Stimulated activated naive CD8-positive, alpha-beta T cell treated with anti-CD3 and anti-CD28 coated beads, Interleukin-15, Interleukin-2, amounts not matched to agents 100 ng/mL and 50 ng/mL, for 24 hours (primary cell): ENCODE results near the gene SPTBN5.

ENCODE experiments used
- H3K27ac Mint-ChIP-seq: one replicate; pipeline ENCODE4 v1.8.0; 2021; ENCODE audit warnings: mild to moderate bottlenecking, mixed read lengths
- H3K27me3 Mint-ChIP-seq: one replicate; pipeline ENCODE4 v1.8.0; 2021; ENCODE audit warnings: mixed read lengths
- H3K36me3 Mint-ChIP-seq: one replicate; pipeline ENCODE4 v1.8.0; 2021; ENCODE audit warnings: low read depth, mixed read lengths
- H3K4me1 Mint-ChIP-seq: one replicate; pipeline ENCODE4 v1.8.0; 2021; ENCODE audit warnings: low read depth, mixed read lengths
- H3K4me3 Mint-ChIP-seq: one replicate; pipeline ENCODE4 v1.8.0; 2021; ENCODE audit warnings: mild to moderate bottlenecking, mixed read lengths
- H3K9me3 Mint-ChIP-seq: one replicate; pipeline ENCODE4 v1.8.0; 2021; ENCODE audit warnings: mixed read lengths

The SPTBN5 gene

DNA sequence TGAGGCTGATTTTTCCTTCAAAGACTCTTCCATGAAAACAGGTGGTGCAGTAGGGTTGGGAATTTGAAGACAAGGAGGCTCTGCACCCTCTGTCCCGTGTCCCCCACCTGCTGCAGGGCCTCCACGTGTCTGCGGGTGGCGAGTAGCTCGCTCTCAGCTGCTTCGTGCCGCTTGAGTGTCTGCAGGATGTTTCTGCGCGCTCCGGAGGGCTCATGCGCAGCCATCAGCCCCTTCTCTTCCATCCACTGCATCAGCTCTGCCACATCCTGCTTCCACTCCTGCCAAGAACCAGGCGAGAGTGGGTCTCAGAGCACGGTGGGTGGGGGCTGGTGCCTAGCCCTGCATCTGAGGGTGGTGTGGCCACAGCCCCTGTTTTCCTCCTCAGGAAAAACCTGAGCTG lies 17.8 kb downstream of the SPTBN5 start:
- no peak overlapping the region for H3K4me3 Mint-ChIP-seq
- H3K27ac Mint-ChIP-seq, result no peak overlapping the region
- no peaks in the 10 kb centered on the region for H3K9me3 Mint-ChIP-seq
- H3K4me1 Mint-ChIP-seq, result peaks cover under 1% of the 10 kb centered on the region
- H3K27me3 Mint-ChIP-seq, result peaks cover 10% of the 10 kb centered on the region
- no peaks in the 10 kb centered on the region for H3K36me3 Mint-ChIP-seq

DNA sequence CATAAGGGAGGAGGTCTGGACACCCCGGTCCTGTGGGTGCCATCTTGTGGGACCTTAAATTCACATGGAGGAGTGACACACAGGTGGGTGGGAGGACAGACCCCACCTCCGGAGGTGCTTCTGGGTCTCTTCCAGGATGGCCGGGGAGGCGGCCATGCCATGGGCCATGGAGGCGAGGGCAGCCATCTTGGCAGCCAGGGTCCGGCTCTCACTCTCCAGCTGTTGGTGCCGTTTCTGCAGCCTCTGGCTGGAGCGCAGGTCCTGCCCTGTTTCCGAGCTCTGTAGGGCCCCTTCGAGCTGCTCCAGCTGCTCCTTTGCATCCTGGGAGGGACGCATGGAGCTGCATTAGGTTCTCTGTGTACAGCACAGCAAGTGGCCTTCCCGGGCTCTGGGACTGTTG lies 19.1 kb downstream of the SPTBN5 start:
- Mint-ChIP-seq H3K27ac (no peak overlapping the region), H3K36me3 (no peaks in the 10 kb centered on the region), H3K9me3 (no peaks in the 10 kb centered on the region), H3K27me3 (peaks cover 3% of the 10 kb centered on the region), H3K4me1 (peaks cover 6% of the 10 kb centered on the region), H3K4me3 (no peak overlapping the region)

DNA sequence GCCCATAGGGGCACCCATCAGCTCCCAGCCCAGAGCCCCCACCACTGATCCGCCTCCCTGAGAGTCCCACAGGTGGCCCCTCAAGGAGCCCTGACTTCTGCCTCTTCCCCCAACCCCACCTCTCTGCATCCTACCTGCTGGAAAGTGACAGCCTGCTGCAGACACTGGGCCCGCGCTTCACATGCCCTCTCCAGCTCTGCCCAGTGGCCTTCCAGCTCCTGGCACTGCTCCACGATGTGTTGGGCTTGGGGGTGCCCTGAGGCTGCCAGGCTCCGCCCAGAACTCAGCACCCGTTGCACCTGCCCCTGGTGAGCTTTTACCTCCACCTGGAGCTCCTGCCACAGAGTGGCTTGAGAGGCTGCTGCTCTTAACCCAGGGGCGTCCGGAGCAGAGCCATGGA lies 20.1 kb downstream of the SPTBN5 start:
- H3K4me1 Mint-ChIP-seq, result peaks cover 6% of the 10 kb centered on the region
- H3K4me3 Mint-ChIP-seq, result no peak overlapping the region
- H3K9me3 Mint-ChIP-seq, result no peaks in the 10 kb centered on the region
- H3K27me3 Mint-ChIP-seq, result no peaks in the 10 kb centered on the region
- H3K36me3 Mint-ChIP-seq, result no peaks in the 10 kb centered on the region
- no peak overlapping the region for H3K27ac Mint-ChIP-seq

DNA sequence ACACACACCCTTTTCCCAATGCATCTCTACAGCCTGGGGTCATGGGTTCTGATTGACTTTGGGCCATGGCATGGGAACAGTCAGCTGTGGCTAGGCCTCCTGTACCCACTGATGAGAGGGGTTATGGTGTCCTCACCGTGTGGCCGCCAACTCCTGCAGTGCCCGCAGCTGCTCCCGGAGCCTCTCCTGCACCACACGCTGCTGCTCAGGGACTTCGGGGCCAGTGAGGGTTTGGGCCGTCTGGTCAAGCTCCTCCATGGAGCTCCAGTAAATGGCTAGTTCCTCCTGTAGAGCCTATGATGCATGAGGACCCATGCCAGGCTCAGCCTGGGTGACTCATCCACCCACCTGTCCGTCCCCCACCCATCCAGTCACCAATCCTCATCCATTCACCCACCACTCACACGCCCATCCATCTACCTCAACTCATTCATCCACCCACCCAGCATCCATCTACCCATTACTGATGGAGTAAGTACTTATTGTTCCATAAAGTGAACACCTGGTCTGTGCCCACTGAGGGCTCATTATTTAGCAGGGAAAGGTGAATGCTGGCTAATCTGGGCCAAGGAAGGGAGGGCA lies 21.6 kb downstream of the SPTBN5 start:
- H3K27me3 Mint-ChIP-seq, result no peaks in the 10 kb centered on the region
- no peak overlapping the region for H3K27ac Mint-ChIP-seq
- no peaks in the 10 kb centered on the region for H3K9me3 Mint-ChIP-seq
- H3K4me3 Mint-ChIP-seq, result no peak overlapping the region
- peaks cover 6% of the 10 kb centered on the region for H3K4me1 Mint-ChIP-seq
- H3K36me3 Mint-ChIP-seq, result no peaks in the 10 kb centered on the region

DNA sequence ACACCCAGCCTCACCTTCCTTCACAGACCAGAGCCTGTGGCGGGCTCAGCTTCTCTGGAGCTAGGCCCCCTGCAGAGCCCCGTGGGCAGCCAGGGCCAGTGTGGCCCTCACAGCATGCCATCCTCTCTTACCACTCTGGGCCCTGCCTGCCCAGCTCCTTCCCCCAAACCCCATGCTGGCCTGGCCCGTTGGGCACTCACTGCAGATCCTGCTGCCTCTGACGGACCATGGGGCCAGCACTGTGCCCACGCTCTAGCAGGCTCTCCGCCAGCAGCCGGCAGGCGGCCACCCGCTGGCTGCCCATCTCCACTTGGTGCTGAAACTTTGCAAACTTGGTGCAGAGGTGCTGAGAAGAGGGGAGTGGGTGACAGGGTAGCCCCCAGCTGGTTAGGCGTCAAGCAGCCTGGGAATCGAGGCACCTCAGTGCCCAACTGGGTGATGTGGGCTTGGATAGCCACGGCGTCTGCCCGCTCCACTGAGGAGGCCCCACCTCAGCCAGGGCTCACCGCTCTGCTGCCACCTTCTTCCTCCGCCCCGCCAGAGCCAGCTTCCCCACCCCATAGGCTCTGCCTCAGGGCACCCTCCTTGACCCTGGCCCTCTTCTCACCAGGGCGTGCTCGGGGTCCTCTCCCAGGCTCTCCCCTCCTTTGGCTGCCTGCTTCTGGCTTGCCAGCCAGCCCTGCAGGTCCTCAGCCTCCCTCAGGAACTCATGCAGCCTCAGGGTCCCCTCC lies 22.5 kb downstream of the SPTBN5 start:
- peaks cover 6% of the 10 kb centered on the region for H3K4me1 Mint-ChIP-seq
- H3K27me3 Mint-ChIP-seq, result no peaks in the 10 kb centered on the region
- H3K36me3 Mint-ChIP-seq, result no peaks in the 10 kb centered on the region
- no peak overlapping the region for H3K4me3 Mint-ChIP-seq
- no peak overlapping the region for H3K27ac Mint-ChIP-seq
- H3K9me3 Mint-ChIP-seq, result no peaks in the 10 kb centered on the region

DNA sequence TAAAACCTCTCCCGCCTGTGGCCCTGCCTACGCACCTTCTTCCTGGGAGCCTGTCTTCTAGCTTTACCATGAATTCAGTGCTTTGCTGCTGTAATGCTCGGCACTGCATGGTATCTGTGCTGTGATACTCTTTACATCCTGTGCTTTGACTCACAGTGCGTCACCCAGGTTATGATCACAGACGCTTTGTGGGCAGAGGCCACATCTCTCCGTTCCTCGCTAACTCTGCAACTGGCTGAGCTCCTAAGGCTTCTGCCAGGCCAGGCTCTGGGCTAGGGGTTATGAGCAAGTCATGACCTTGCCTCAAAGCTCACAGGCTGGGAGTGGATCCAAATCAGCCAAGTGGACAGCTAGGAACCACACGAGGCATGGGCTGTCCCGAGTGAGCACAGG lies 23.2 kb downstream of the SPTBN5 start:
- Mint-ChIP-seq H3K27ac (no peak overlapping the region), H3K4me1 (peaks cover 6% of the 10 kb centered on the region), H3K27me3 (no peaks in the 10 kb centered on the region), H3K4me3 (no peak overlapping the region), H3K36me3 (no peaks in the 10 kb centered on the region), H3K9me3 (no peaks in the 10 kb centered on the region)

DNA sequence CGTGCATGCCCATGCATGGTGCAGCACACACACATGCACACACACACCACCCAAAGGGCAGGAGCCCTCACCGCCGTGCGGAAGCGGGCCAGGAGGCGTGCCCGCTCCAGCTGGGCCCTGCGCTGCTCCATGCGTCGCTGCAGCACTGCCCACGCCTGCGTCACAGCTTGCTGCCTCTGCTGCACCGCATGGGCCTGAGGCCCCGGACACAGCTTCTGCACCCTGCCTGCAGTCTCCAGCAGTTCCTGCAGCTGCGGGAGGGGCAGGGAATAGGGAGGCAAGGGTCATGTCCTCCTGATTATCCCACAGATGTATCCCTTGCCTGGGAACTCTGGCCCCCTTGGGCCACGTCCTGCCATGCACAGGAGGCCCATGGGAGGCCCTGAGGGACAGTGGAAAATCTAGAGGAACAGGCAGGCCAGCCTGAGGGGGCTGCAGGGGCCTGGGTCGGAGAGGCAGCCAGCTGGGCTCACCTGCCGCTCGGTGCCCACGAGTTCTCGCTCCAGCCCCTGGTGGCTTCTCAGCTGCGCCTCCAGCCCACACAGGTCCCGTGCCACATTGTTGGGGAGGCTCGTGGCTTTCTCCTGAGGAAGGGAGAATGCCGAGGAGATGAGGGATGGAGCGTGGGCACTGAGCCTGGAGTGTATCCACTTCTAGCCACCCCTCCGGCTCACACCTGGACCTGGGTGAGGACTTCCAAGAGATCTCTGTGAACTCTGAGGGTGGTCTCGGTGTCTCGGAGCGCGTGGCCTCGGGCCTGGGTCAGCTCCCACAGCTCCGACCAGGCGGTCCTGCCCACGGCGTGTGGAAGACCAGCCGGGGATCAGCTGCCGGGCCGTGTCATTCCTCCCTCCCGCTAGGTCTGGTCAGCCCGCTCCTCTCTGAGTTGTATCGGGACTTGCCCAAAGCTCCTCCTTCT lies 23.8 kb downstream of the SPTBN5 start:
- no peaks in the 10 kb centered on the region for H3K9me3 Mint-ChIP-seq
- H3K4me1 Mint-ChIP-seq, result peaks cover 6% of the 10 kb centered on the region
- no peak overlapping the region for H3K4me3 Mint-ChIP-seq
- no peak overlapping the region for H3K27ac Mint-ChIP-seq
- no peaks in the 10 kb centered on the region for H3K27me3 Mint-ChIP-seq
- H3K36me3 Mint-ChIP-seq, result no peaks in the 10 kb centered on the region

DNA sequence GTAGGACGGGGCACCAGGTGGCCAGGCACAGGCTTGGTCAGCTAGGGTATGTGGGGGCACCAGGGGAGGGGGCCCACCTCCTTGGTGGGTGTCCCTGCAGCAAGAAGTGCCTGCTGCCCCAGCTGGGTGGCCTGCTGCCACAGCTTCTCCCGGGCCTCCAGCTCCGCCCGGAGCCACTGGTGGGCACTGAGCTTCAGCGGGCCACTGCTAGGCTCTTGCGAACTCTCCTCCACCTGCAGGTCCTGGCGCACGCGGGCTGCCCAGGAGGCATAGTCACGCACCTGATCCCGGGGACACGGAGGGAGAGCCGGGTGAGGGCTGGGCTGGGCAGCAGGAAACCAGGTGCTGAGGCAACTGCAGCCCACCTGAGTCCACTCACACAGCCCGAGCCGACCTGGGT lies 25.5 kb downstream of the SPTBN5 start:
- no peak overlapping the region for H3K27ac Mint-ChIP-seq
- no peaks in the 10 kb centered on the region for H3K9me3 Mint-ChIP-seq
- H3K27me3 Mint-ChIP-seq, result no peaks in the 10 kb centered on the region
- no peak overlapping the region for H3K4me3 Mint-ChIP-seq
- peaks cover 6% of the 10 kb centered on the region for H3K4me1 Mint-ChIP-seq
- H3K36me3 Mint-ChIP-seq, result no peaks in the 10 kb centered on the region

DNA sequence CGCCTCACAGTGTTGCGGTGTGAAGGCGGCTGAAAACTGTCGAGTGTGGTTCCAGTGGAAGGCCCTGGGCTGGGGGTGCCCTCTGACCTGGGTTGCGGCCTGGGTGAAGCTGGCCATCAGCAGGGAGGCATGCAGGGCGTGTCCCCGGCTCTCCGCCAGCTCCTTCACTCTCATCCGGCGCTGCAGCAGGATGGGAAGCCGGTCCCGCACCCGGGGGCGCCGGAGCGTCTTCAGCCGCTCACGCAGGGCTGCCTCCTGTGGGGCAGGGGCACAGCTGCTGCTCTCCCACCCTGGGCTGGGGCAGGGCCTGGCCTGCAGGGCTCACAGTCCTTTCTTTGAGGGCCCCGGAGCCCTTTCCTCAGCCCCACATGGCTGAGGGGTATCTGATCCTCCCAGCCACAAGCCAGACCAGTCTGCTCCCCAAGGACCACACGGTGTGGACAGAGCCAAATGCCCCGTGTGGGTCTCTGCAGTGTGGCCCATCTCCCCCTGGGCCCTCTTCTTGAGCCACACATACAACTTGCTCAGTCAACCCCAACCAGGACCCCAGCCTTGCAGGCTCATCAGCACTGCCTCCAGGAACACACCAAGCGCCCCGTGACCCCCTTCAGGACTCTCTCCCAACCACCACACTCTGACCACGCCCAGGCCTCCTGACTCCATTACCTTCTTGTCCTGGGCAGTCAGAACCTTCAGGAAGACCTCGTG lies 26.8 kb downstream of the SPTBN5 start:
- Mint-ChIP-seq H3K36me3 (no peaks in the 10 kb centered on the region), H3K27me3 (no peaks in the 10 kb centered on the region), H3K9me3 (no peaks in the 10 kb centered on the region), H3K27ac (no peak overlapping the region), H3K4me3 (no peak overlapping the region), H3K4me1 (peaks cover 6% of the 10 kb centered on the region)

DNA sequence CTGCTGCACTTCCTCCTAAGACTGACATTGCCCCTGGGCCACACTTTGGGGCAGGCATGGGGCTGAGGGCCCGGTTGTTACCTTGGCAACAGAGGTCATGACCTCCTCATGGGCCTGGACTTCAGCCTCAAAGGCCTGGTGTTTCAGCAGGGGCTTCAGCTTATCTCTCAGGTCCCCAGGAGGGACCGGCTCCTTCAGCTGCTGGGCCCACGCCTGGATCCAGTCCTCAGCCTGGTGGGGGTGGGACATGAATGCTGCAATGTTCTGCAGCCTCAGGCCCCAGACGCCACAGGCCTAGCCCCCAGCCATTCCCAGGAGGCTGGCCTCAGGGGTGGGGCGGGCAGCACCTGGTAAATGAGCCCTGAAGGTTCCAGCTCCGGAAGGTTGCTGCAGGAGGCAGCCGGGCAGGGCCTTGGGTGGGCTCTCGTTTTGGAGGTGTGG lies 27.6 kb downstream of the SPTBN5 start:
- Mint-ChIP-seq H3K4me3 (no peak overlapping the region), H3K9me3 (no peaks in the 10 kb centered on the region), H3K27ac (no peak overlapping the region)

DNA sequence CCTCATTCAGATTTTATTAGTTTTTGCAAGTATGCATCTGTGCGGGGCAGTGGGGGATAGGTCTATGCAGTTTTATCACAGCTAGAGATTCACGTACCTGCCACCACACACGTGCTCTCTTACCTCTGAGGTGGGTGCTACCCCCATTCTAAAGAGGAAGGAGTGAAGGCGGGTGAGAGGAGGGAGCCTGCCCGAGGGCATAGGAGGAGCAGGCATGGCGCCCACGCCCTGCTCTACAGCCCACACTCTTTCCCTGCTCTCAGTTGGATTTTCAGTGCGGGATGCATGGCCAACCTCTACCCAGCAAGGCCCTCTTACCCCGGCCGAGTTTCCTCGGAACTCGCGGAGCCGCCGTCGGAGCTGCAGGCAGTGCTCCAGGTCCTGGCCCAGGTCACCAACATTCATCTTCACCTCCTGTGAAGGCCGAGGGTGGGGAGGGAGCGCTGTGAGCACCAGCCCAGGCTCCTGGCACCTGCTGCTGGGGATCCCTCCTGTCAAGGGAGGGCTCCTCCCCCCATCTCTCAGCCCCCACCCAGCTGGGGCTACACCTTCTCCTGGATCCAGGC lies 28.3 kb downstream of the SPTBN5 start:
- Mint-ChIP-seq H3K36me3 (no peaks in the 10 kb centered on the region), H3K4me1 (peaks cover 2% of the 10 kb centered on the region), H3K9me3 (no peaks in the 10 kb centered on the region), H3K27ac (no peak overlapping the region), H3K27me3 (no peaks in the 10 kb centered on the region), H3K4me3 (no peak overlapping the region)

More for the DNA sequence above, 27.6 kb downstream of the SPTBN5 start:
- H3K36me3 Mint-ChIP-seq, result no peaks in the 10 kb centered on the region
- H3K27me3 Mint-ChIP-seq, result no peaks in the 10 kb centered on the region
- H3K4me1 Mint-ChIP-seq, result peaks cover 6% of the 10 kb centered on the region

DNA sequence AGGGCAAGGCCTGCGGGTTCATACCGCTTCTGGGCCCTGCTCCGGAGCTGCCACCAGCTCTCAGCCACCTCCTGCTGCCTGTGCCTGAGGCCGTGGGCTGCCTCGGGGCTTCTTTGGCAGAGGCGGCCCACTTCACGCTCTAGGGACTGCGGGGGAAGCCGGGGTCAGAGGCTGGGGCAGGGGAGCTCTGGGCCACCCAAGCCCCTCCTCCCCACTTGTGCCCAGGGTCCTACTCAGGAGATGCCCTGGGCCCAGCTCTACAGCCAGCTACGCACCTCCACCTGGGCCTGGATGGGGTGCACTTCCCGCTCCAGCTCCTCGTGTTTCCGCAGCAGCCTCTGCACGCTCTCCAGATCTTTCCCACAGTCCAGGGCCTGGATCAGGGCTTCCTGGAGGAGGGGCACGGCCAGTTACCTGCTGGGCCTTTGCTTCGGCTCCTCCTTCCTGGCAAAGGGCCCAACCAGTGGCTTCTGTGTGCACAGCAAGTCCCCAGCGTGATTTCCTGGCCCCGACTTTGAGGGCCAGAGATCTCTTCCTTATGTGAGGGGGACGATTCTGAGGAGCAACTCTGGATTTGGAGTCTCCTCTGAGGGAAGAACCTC lies 31.2 kb downstream of the SPTBN5 start:
- Mint-ChIP-seq H3K4me1 (peaks cover 4% of the 10 kb centered on the region), H3K27me3 (no peaks in the 10 kb centered on the region), H3K36me3 (no peaks in the 10 kb centered on the region), H3K27ac (peak overlapping the region; percentile 58), H3K4me3 (no peak overlapping the region), H3K9me3 (no peaks in the 10 kb centered on the region)

DNA sequence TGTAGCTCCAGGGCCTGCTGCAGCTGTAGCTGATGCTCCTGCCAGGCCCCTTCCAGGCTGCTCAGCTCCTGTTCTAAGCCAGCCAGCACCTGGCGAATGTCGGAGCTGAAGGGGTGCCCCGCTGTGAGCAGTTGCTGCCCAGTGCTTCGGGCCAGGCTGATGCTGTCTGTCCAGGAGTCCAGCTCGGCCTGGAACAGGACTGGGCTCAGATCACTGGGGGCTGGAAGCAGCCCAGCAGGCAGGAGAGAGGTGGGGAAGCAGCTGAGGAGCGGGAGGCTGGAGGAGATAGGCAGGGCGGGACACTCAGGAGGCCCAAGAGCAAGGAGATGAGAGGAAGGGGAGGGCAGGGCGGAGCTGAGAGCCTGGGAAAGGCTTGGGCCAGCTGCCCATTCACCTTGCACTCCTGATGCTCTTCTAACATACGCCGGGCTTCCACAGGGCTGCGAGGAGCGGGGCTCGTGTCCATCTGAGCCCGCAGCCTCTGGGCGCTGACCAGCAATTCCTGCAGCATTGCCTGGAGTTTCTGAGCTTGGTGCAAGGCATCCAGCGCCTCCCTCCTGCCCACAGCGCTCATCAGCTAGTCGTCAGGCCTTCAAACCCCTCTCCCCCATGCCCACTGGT lies 32.0 kb downstream of the SPTBN5 start:
- Mint-ChIP-seq H3K9me3 (no peaks in the 10 kb centered on the region), H3K4me1 (peaks cover 4% of the 10 kb centered on the region), H3K27ac (no peak overlapping the region), H3K36me3 (no peaks in the 10 kb centered on the region), H3K4me3 (no peak overlapping the region), H3K27me3 (no peaks in the 10 kb centered on the region)
